PC-9 (cell line): ENCODE results near the gene KCTD21. TPM values are rescaled to one million over a fixed set of nuclear protein-coding genes. Genes with fewer than 3 reads are reported as not detected.

Experiments used
- BruUV-seq: library from RNA; stranded (reverse); fragments of 400-500 nt; replicated peaks from 2 replicates; lab custom pipeline; 2021; lab: Mats Ljungman, UMichigan
- CTCF ChIA-PET: fragments of 300-600 bp; sonication (Branson Sonifier 250); formaldehyde crosslinking; loops from one replicate; lab custom pipeline; 2022; ENCODE audit warnings: antibody characterized with exemption; lab: Charles Lee
- POLR2A ChIA-PET: fragments of 300-600 bp; sonication (Branson Sonifier 250); formaldehyde crosslinking; loops from one replicate; lab custom pipeline; 2022; ENCODE audit warnings: antibody characterized with exemption; ENCODE audit not compliant: unreplicated experiment; lab: Charles Lee
- DNase-seq, 2 experiments: peaks; one replicate each; pipeline versions ENCODE4 v3.0.0 to v3.0.0-alpha.2; 2015 to 2022; ENCODE audit warnings: mixed read lengths in 1 of 2
- H2AFZ ChIP-seq: fragments of 200-600 bp; sonication (generic); 2 replicates; pipeline ENCODE4 v1.8.1; 2017; ENCODE audit warnings: antibody characterized with exemption
- H3F3A ChIP-seq: fragments of 200-600 bp; sonication (generic); 2 replicates; pipeline ENCODE4 v1.8.1; 2017; ENCODE audit warnings: antibody characterized with exemption, mild to moderate bottlenecking, low read depth; ENCODE audit not compliant: insufficient read depth
- H3K27ac ChIP-seq: fragments of 200-600 bp; sonication (generic); 2 replicates; pipeline ENCODE4 v1.6.1; 2016; ENCODE audit warnings: mixed run types
- H3K27me3 ChIP-seq: fragments of 200-600 bp; sonication (generic); 2 replicates; pipeline ENCODE4 v1.6.1; 2016; ENCODE audit warnings: low read depth, mixed run types; ENCODE audit not compliant: insufficient read depth
- H3K36me3 ChIP-seq: fragments of 200-600 bp; sonication (generic); 2 replicates; pipeline ENCODE4 v1.6.1; 2016; ENCODE audit warnings: low read depth, mixed run types
- H3K4me1 ChIP-seq: fragments of 200-600 bp; sonication (generic); replicated peaks from 2 replicates; pipeline ENCODE4 v1.6.1; 2016; ENCODE audit warnings: mixed run types; ENCODE audit not compliant: insufficient read depth
- H3K4me2 ChIP-seq: fragments of 200-600 bp; sonication (generic); 2 replicates; pipeline ENCODE4 v1.6.1; 2017; ENCODE audit warnings: mixed run types
- H3K4me3 ChIP-seq: fragments of 200-600 bp; sonication (generic); 2 replicates; pipeline ENCODE4 v1.6.1; 2016; ENCODE audit warnings: mixed run types
- H3K79me2 ChIP-seq: fragments of 200-600 bp; sonication (generic); 2 replicates; pipeline ENCODE4 v1.6.1; 2017; ENCODE audit warnings: low read depth, mixed run types
- H3K9me2 ChIP-seq: fragments of 200-600 bp; sonication (generic); 2 replicates; pipeline ENCODE4 v1.8.1; 2017; ENCODE audit warnings: mild to moderate bottlenecking; ENCODE audit not compliant: insufficient read depth
- H3K9me3 ChIP-seq: fragments of 200-600 bp; sonication (generic); 2 replicates; pipeline ENCODE4 v1.8.1; 2016; ENCODE audit warnings: low read depth; ENCODE audit not compliant: insufficient read depth
- H4K20me1 ChIP-seq: fragments of 200-600 bp; sonication (generic); 2 replicates; pipeline ENCODE4 v1.8.1; 2017; ENCODE audit not compliant: insufficient read depth
- CTCF ChIP-seq: fragments of 200-600 bp; sonication (generic); conservative IDR thresholded peaks from 2 replicates; pipeline ENCODE4 v1.6.1; 2017; ENCODE audit warnings: mixed run types, antibody characterized with exemption, mild to moderate bottlenecking, moderate library complexity
- EZH2 ChIP-seq: fragments of 200-600 bp; sonication (generic); IDR thresholded peaks from 2 replicates; pipeline ENCODE4 v1.8.0; 2017; ENCODE audit warnings: antibody characterized with exemption, low read depth
- intact Hi-C: fragments of 100-400 bp; cut with micrococcal nuclease; formaldehyde crosslinking; loops from one replicate; pipeline ENCODE4 v1.10.0; 2022; ENCODE audit not compliant: unreplicated experiment
- total RNA-seq: library from RNA; stranded (reverse); gene quantifications from 2 replicates; pipeline ENCODE4 v1.2.3, GENCODE V29; 2021

KCTD21 gene
- total RNA-seq, 1 experiment from 2014 or later = 16.5 TPM

- ChIA-PET POLR2A (interaction anchor here (0.6 kb wide), 2 partner anchors 9 to 27 kb away, joined by 3 to 5 read pairs; no protein-coding TSS in a partner anchor), CTCF (no interaction called here)
- TF ChIP-seq EZH2 = no peak
- no peak for TF ChIP-seq CTCF
- Histone ChIP-seq H3K9me2 (no peaks in the 10 kb centered on the region), H3K4me2 (no peak overlapping the region), H3K9me3 (no peaks in the 10 kb centered on the region), H3K4me3 (no peak overlapping the region), H3F3A (no peaks in the 10 kb centered on the region; the same call in 1 of the 2 replicates), H3K36me3 (no peaks in the 10 kb centered on the region), H3K4me1 (no peaks in the 10 kb centered on the region), H3K27ac (no peak overlapping the region), H4K20me1 (no peaks in the 10 kb centered on the region), H2AFZ (no peak overlapping the region), H3K79me2 (no peaks in the 10 kb centered on the region), H3K27me3 (no peaks in the 10 kb centered on the region)
- DNase-seq = no peak
- intact Hi-C loops = no loop called here
- no TSS peak for BruUV-seq
Observed at GRCh38 chr11:78170874-78171549, 17.4 kb downstream of the KCTD21 start.

- POLR2A ChIA-PET = no interaction called here
- no peak overlapping the region for H2AFZ ChIP-seq
- no peaks in the 10 kb centered on the region for H4K20me1 ChIP-seq
- H3K36me3 ChIP-seq = no peaks in the 10 kb centered on the region
- H3F3A ChIP-seq = no peaks in the 10 kb centered on the region; the same call in 1 of the 2 replicates
- H3K27me3 ChIP-seq = no peaks in the 10 kb centered on the region
- H3K27ac ChIP-seq = no peak overlapping the region
- no peak overlapping the region for H3K4me2 ChIP-seq
- intact Hi-C loops = no loop called here
- TF ChIP-seq CTCF (no peak), EZH2 (no peak)
- CTCF ChIA-PET = interaction anchor here (0.7 kb wide), 1 partner anchor 628 kb away, joined by 5 read pairs; no protein-coding TSS in a partner anchor
- H3K4me1 ChIP-seq = no peaks in the 10 kb centered on the region
- no TSS peak for BruUV-seq
- no peaks in the 10 kb centered on the region for H3K9me2 ChIP-seq
- H3K4me3 ChIP-seq = no peak overlapping the region
- DNase-seq = no peak
- H3K79me2 ChIP-seq = no peaks in the 10 kb centered on the region
- H3K9me3 ChIP-seq = no peaks in the 10 kb centered on the region
Observed at GRCh38 chr11:78170413-78170812, 18.0 kb downstream of the KCTD21 start.

GRCh38 chr11:78168539-78169477 lies 19.6 kb downstream of the KCTD21 start:
- no peak overlapping the region for H2AFZ ChIP-seq

More at GRCh38 chr11:78168539-78169477, 19.6 kb downstream of the KCTD21 start:
- H3K4me1 ChIP-seq = no peaks in the 10 kb centered on the region
- POLR2A ChIA-PET = no interaction called here
- no peak for DNase-seq
- H3K4me3 ChIP-seq = no peak overlapping the region
- H3K36me3 ChIP-seq = no peaks in the 10 kb centered on the region
- CTCF ChIA-PET = interaction anchor here (0.6 kb wide), 1 partner anchor 109 kb away, joined by 3 read pairs; no protein-coding TSS in a partner anchor
- no peaks in the 10 kb centered on the region for H3K79me2 ChIP-seq
- H3K9me3 ChIP-seq = no peaks in the 10 kb centered on the region
- TF ChIP-seq EZH2 = no peak
- TF ChIP-seq CTCF = no peak
- H3F3A ChIP-seq = no peaks in the 10 kb centered on the region; the same call in 1 of the 2 replicates
- H4K20me1 ChIP-seq = no peaks in the 10 kb centered on the region
- no TSS peak for BruUV-seq
- H3K9me2 ChIP-seq = no peaks in the 10 kb centered on the region
- no peak overlapping the region for H3K4me2 ChIP-seq
- H3K27me3 ChIP-seq = no peaks in the 10 kb centered on the region
- intact Hi-C loops = no loop called here
- H3K27ac ChIP-seq = no peak overlapping the region
